GM23338 (cell line): Measurements from ENCODE around the gene SAMD4A. TPM values are rescaled to one million over a fixed set of nuclear protein-coding genes. Genes with fewer than 3 reads are reported as not detected.

Source experiments
- ATAC-seq: fragments of 200-7000 bp; cut with Tn5 transposase; 3 replicates; pipeline ENCODE4 v1.9.1; 2020
- DNase-seq: peaks from one replicate; pipeline ENCODE4 v3.0.0-alpha.2; 2015; ENCODE audit warnings: low spot score
- H2AFZ ChIP-seq: fragments of 200-600 bp; sonication (generic); 2 replicates; pipeline ENCODE4 v1.8.0; 2016; ENCODE audit warnings: antibody characterized with exemption, mild to moderate bottlenecking, moderate library complexity
- H3F3A ChIP-seq: fragments of 200-600 bp; sonication (generic); replicated peaks from 2 replicates; pipeline ENCODE4 v1.8.0; 2017; ENCODE audit warnings: antibody characterized with exemption, mixed run types, low read depth
- H3K27ac ChIP-seq: fragments of 200-600 bp; sonication (generic); 2 replicates; pipeline ENCODE4 v1.6.1; 2016; ENCODE audit warnings: low read depth
- H3K27me3 ChIP-seq: fragments of 200-600 bp; sonication (generic); 2 replicates; pipeline ENCODE4 v1.8.0; 2016; ENCODE audit warnings: mild to moderate bottlenecking, mixed run types, moderate library complexity; ENCODE audit not compliant: insufficient read depth
- H3K36me3 ChIP-seq: fragments of 200-600 bp; sonication (generic); 2 replicates; pipeline ENCODE4 v1.8.0; 2016; ENCODE audit warnings: mild to moderate bottlenecking; ENCODE audit not compliant: insufficient read depth
- H3K4me1 ChIP-seq: fragments of 200-600 bp; sonication (generic); 2 replicates; pipeline ENCODE4 v1.8.0; 2016; ENCODE audit warnings: mild to moderate bottlenecking, moderate library complexity; ENCODE audit not compliant: insufficient read depth
- H3K4me2 ChIP-seq: fragments of 200-600 bp; sonication (generic); 2 replicates; pipeline ENCODE4 v1.7.1; 2017; ENCODE audit warnings: mixed run types
- H3K4me3 ChIP-seq: fragments of 200-600 bp; sonication (generic); 2 replicates; pipeline ENCODE4 v1.6.1; 2016; ENCODE audit warnings: mixed run types
- H3K79me2 ChIP-seq: fragments of 200-600 bp; sonication (generic); replicated peaks from 2 replicates; pipeline ENCODE4 v1.8.0; 2017; ENCODE audit warnings: mild to moderate bottlenecking; ENCODE audit not compliant: insufficient read depth
- H3K9me2 ChIP-seq: fragments of 200-600 bp; sonication (generic); 2 replicates; pipeline ENCODE4 v1.8.0; 2017; ENCODE audit not compliant: insufficient read depth
- H4K20me1 ChIP-seq: fragments of 200-600 bp; sonication (generic); replicated peaks from 2 replicates; pipeline ENCODE4 v1.8.0; 2017; ENCODE audit warnings: mild to moderate bottlenecking; ENCODE audit not compliant: insufficient read depth
- H3K27ac Mint-ChIP-seq: 2 replicates; pipeline ENCODE4 v1.8.0; 2020; ENCODE audit warnings: inconsistent platforms, mild to moderate bottlenecking, moderate library complexity, mixed read lengths
- H3K27me3 Mint-ChIP-seq: 3 replicates; pipeline ENCODE4 v1.8.0; 2022; ENCODE audit warnings: low read depth, mild to moderate bottlenecking, moderate library complexity, mixed read lengths, inconsistent platforms; ENCODE audit not compliant: insufficient read depth, poor library complexity
- H3K36me3 Mint-ChIP-seq: 3 replicates; pipeline ENCODE4 v1.8.0; 2021; ENCODE audit warnings: low read depth, mild to moderate bottlenecking, inconsistent platforms, moderate library complexity, mixed read lengths
- H3K4me1 Mint-ChIP-seq: 3 replicates; pipeline ENCODE4 v1.8.0; 2020; ENCODE audit warnings: mild to moderate bottlenecking, inconsistent platforms, mixed read lengths
- H3K4me3 Mint-ChIP-seq: 3 replicates; pipeline ENCODE4 v1.8.0; 2021; ENCODE audit warnings: moderate library complexity, mild to moderate bottlenecking, inconsistent platforms, mixed read lengths
- H3K9me3 Mint-ChIP-seq: 3 replicates; pipeline ENCODE4 v1.8.0; 2020; ENCODE audit warnings: moderate library complexity, mild to moderate bottlenecking, inconsistent platforms, mixed read lengths
- EZH2 ChIP-seq: fragments of 200-600 bp; sonication (generic); IDR thresholded peaks from one replicate; pipeline ENCODE4 v1.8.0; 2017; ENCODE audit warnings: antibody characterized with exemption, mild to moderate bottlenecking, low read depth; ENCODE audit not compliant: unreplicated experiment
- NANOG ChIP-seq: IDR thresholded peaks from 2 replicates; pipeline ENCODE4 v1.6.1; 2016; ENCODE audit warnings: antibody characterized with exemption, borderline replicate concordance
- ZNF114 ChIP-seq: fragments of 250-450 bp; sonication (Bioruptor Pico); IDR thresholded peaks from 2 replicates; pipeline ENCODE4 v1.5.0; 2020; ENCODE audit warnings: mild to moderate bottlenecking, moderate library complexity
- ZNF462 ChIP-seq: fragments of 250-450 bp; sonication (Bioruptor Pico); IDR thresholded peaks from 2 replicates; pipeline ENCODE4 v1.5.0; 2020; ENCODE audit warnings: mild to moderate bottlenecking, moderate library complexity
- polyA plus RNA-seq: library from polyadenylated mRNA; unstranded; fragments of >200 nt; fragmentation: Nextera tagmentation; extraction: Ambion mirVana; gene quantifications from 2 replicates; pipeline ENCODE4 v1.2.1, GENCODE V29; 2016
- total RNA-seq: library from RNA; depleted of rRNA; stranded (reverse); fragments of >200 nt; shearing (Covaris generic); gene quantifications from 2 replicates; pipeline ENCODE4 v1.2.3, GENCODE V29; 2014

The SAMD4A gene
- total and polyA plus RNA-seq, 2 experiments from 2014 or later = 1.6 to 6.9 TPM

DNA sequence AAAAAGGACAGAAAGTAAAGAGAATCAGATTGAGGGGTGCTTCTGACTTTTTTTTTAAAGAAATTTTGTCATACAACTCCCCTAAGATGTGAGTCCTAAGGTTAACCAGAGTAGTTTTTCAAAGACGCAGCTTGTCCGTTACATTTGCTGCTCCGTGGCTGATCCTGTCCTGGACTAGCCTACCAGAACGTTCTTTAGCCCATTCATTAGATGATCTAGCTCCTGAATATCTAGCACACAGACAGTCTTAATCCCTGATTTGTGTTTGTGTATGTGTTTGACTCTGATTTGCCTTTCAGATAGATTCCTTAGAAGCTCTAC, 60.3 kb downstream of the SAMD4A start:
- no peak overlapping the region for H3K4me2 ChIP-seq
- no peak for DNase-seq

More for the DNA sequence above, 60.3 kb downstream of the SAMD4A start:
- H2AFZ ChIP-seq = no peak overlapping the region
- H3K36me3 ChIP-seq = no peaks in the 10 kb centered on the region
- H3K27me3 Mint-ChIP-seq = peaks cover 1% of the 10 kb centered on the region
- H3K4me3 Mint-ChIP-seq = no peak overlapping the region
- TF ChIP-seq NANOG (no peak), ZNF114 (CRISPR knock-in tag) (no peak), ZNF462 (CRISPR knock-in tag) (no peak), EZH2 (no peak)
- H3F3A ChIP-seq = no peaks in the 10 kb centered on the region
- peaks cover 32% of the 10 kb centered on the region for H3K4me1 ChIP-seq
- H3K4me1 Mint-ChIP-seq = peaks cover 35% of the 10 kb centered on the region
- no peak overlapping the region for H3K4me3 ChIP-seq
- H3K27me3 ChIP-seq = no peaks in the 10 kb centered on the region
- no peaks in the 10 kb centered on the region; the same call in 1 of the 3 replicates for H3K9me3 Mint-ChIP-seq
- no peaks in the 10 kb centered on the region; the same call in 1 of the 2 replicates for H3K9me2 ChIP-seq
- no peaks in the 10 kb centered on the region for H3K79me2 ChIP-seq
- peak overlapping the region; percentile 84 for H3K27ac Mint-ChIP-seq
- no peak for ATAC-seq
- H4K20me1 ChIP-seq = no peaks in the 10 kb centered on the region
- peak overlapping the region; percentile 50 for H3K27ac ChIP-seq
- H3K36me3 Mint-ChIP-seq = no peaks in the 10 kb centered on the region
